CD14-positive monocyte (primary cell): Measurements from ENCODE around the gene TTF1. TPM values are rescaled to one million over a fixed set of nuclear protein-coding genes. Genes with fewer than 3 reads are reported as not detected.

ENCODE experiments used
- DNase-seq, 3 donors: peaks; one replicate each; pipeline ENCODE4 v3.0.0-alpha.2; 2011 to 2022
- H2AFZ ChIP-seq: 2 replicates; pipeline ENCODE4 v1.6.0; 2012; ENCODE audit warnings: mild to moderate bottlenecking, low read depth, low read length, inconsistent platforms; ENCODE audit not compliant: insufficient read depth, poor library complexity, severe bottlenecking
- H3K27ac ChIP-seq, 2 donors: 1 replicate in 1 of 2; 2 replicates in 1 of 2; pipeline ENCODE4 v1.5.1; 2012 to 2013; ENCODE audit warnings: low read length in 2 of 2, control low read depth in 1 of 2, inconsistent platforms in 1 of 2, low read depth in 1 of 2, mild to moderate bottlenecking in 1 of 2
- H3K27me3 ChIP-seq, 2 donors: one replicate each; pipeline versions ENCODE4 v1.6.0 to v1.6.1; 2011 to 2013; ENCODE audit warnings: low read length in 2 of 2; ENCODE audit not compliant: control insufficient read depth in 2 of 2, insufficient read depth in 2 of 2
- H3K36me3 ChIP-seq, 2 donors: replicated peaks in 1 of 2; 1 replicate in 1 of 2; 2 replicates in 1 of 2; pipeline versions ENCODE4 v1.5.1 to v1.6.1; 2012 to 2013; ENCODE audit warnings: low read length in 2 of 2, control low read depth in 1 of 2, inconsistent platforms in 1 of 2, mild to moderate bottlenecking in 1 of 2; ENCODE audit not compliant: insufficient read depth in 2 of 2, control insufficient read depth in 1 of 2
- H3K4me1 ChIP-seq, 2 donors: 1 replicate in 1 of 2; 2 replicates in 1 of 2; pipeline versions ENCODE4 v1.5.1 to v1.6.1; 2012 to 2013; ENCODE audit warnings: low read length in 2 of 2, control low read depth in 1 of 2, inconsistent platforms in 1 of 2, mild to moderate bottlenecking in 1 of 2, moderate library complexity in 1 of 2; ENCODE audit not compliant: insufficient read depth in 2 of 2, control insufficient read depth in 1 of 2
- H3K4me2 ChIP-seq: replicated peaks from 2 replicates; pipeline ENCODE3; 2012; ENCODE audit warnings: low read length, moderate library complexity, mild to moderate bottlenecking; ENCODE audit not compliant: poor library complexity, severe bottlenecking; ENCODE audit errors: extremely low read depth
- H3K4me3 ChIP-seq, 3 experiments: fragments of 200-600 bp in 1 of 3; sonication (generic) in 1 of 3; replicated peaks in 1 of 3; 1 replicate in 2 of 3; 2 replicates in 1 of 3; pipeline ENCODE4 v1.5.1; 2011 to 2013; ENCODE audit warnings: low read length in 3 of 3, mild to moderate bottlenecking in 3 of 3, control low read depth in 2 of 3, low read depth in 2 of 3, inconsistent platforms in 1 of 3, moderate library complexity in 1 of 3
- H3K79me2 ChIP-seq: 2 replicates; pipeline ENCODE4 v1.6.0; 2012; ENCODE audit warnings: mild to moderate bottlenecking, control low read depth, inconsistent platforms, low read length, moderate library complexity; ENCODE audit not compliant: insufficient read depth
- H3K9ac ChIP-seq: 2 replicates; pipeline ENCODE4 v1.6.0; 2017; ENCODE audit warnings: low read length, mild to moderate bottlenecking; ENCODE audit not compliant: insufficient read depth, poor library complexity, severe bottlenecking
- H3K9me3 ChIP-seq, 2 donors: replicated peaks in 1 of 2; 1 replicate in 1 of 2; 2 replicates in 1 of 2; pipeline versions ENCODE4 v1.5.1 to v1.6.1; 2012 to 2013; ENCODE audit warnings: low read length in 2 of 2, control low read depth in 1 of 2; ENCODE audit not compliant: control insufficient read depth in 1 of 2, insufficient read depth in 1 of 2
- H4K20me1 ChIP-seq: 2 replicates; pipeline ENCODE4 v1.6.0; 2012; ENCODE audit warnings: mild to moderate bottlenecking, low read length, control low read depth, moderate library complexity; ENCODE audit not compliant: insufficient read depth
- H3K27ac Mint-ChIP-seq, 7 donors: one replicate each; pipeline ENCODE4 v1.8.0; 2020; ENCODE audit warnings: mild to moderate bottlenecking in 7 of 7, mixed read lengths in 7 of 7, moderate library complexity in 6 of 7, inconsistent platforms in 2 of 7
- H3K27me3 Mint-ChIP-seq, 3 donors: one replicate each; pipeline ENCODE4 v1.8.0; 2021 to 2022; ENCODE audit warnings: low read depth in 3 of 3, mild to moderate bottlenecking in 3 of 3, mixed read lengths in 3 of 3, moderate library complexity in 3 of 3, inconsistent platforms in 1 of 3
- H3K36me3 Mint-ChIP-seq, 2 donors: one replicate each; pipeline ENCODE4 v1.8.0; 2020; ENCODE audit warnings: mixed read lengths in 2 of 2, inconsistent platforms in 1 of 2, mild to moderate bottlenecking in 1 of 2
- H3K4me1 Mint-ChIP-seq: one replicate; pipeline ENCODE4 v1.8.0; 2020; ENCODE audit warnings: mild to moderate bottlenecking, mixed read lengths
- H3K4me3 Mint-ChIP-seq, 2 donors: one replicate each; pipeline ENCODE4 v1.8.0; 2020; ENCODE audit warnings: mild to moderate bottlenecking in 2 of 2, mixed read lengths in 2 of 2, moderate library complexity in 1 of 2
- H3K9me3 Mint-ChIP-seq, 7 donors: one replicate each; pipeline ENCODE4 v1.8.0; 2020 to 2022; ENCODE audit warnings: mixed read lengths in 7 of 7, mild to moderate bottlenecking in 6 of 7, moderate library complexity in 6 of 7, inconsistent platforms in 2 of 7
- CTCF ChIP-seq: fragments of 200-600 bp; IDR thresholded peaks from one replicate; pipeline ENCODE4 v1.8.0; 2022; ENCODE audit warnings: antibody characterized with exemption, mild to moderate bottlenecking
- WGBS: methylation state at CpG from one replicate; pipeline ENCODE4 v1.1.5; 2013; ENCODE audit warnings: missing lambda C conversion rate; ENCODE audit not compliant: insufficient coverage; 5-methylcytosine and 5-hydroxymethylcytosine counted together
- intact Hi-C, 2 donors: fragments of 100-400 bp; cut with micrococcal nuclease; formaldehyde crosslinking; loops; one replicate each; pipeline versions ENCODE4 v1.15.0 to v1.15.1; 2023
- polyA plus RNA-seq, 3 donors: library from polyadenylated mRNA; depleted of rRNA in 1 of 3; unstranded in 2 of 3; stranded (reverse) in 1 of 3; fragments of 300-500 nt in 2 of 3; fragments of >200 nt in 1 of 3; fragmentation: Illumina TruSeq in 2 of 3; gene quantifications; 1 replicate in 2 of 3; 2 replicates in 1 of 3; pipeline ENCODE4 v1.2.3, GENCODE V29; 2012 to 2021

TTF1 gene
- polyA plus RNA-seq, 3 donors: 2.2 to 5.8 (median 4.1) TPM

- no peak for DNase-seq
- H3K27me3 Mint-ChIP-seq: peaks cover 0 to 3% (median 0%) of the 10 kb centered on the region in 3 donors
- H3K9me3 ChIP-seq: no peaks in the 10 kb centered on the region
- no peaks in the 10 kb centered on the region for H3K9me3 Mint-ChIP-seq
- H3K36me3 ChIP-seq: peaks cover 90 to 98% of the 10 kb centered on the region in 2 donors
- H3K4me3 Mint-ChIP-seq: no peak overlapping the region
- H2AFZ ChIP-seq: no peak overlapping the region
- H3K27ac Mint-ChIP-seq: no peak overlapping the region
- 93% methylated on average over 3 of the region's 11 CpGs for whole genome bisulfite sequencing
- no peak overlapping the region for H3K4me3 ChIP-seq
- no peaks in the 10 kb centered on the region for H3K4me1 ChIP-seq
- H3K9ac ChIP-seq: no peak overlapping the region
- peaks cover 80 to 92% of the 10 kb centered on the region in 2 donors for H3K36me3 Mint-ChIP-seq
- TF ChIP-seq CTCF: no peak
- intact Hi-C loops: no loop called here
- no peaks in the 10 kb centered on the region for H3K27me3 ChIP-seq
- no peak overlapping the region for H3K27ac ChIP-seq
- no peaks in the 10 kb centered on the region for H3K79me2 ChIP-seq
- H4K20me1 ChIP-seq: no peaks in the 10 kb centered on the region
- no peak overlapping the region for H3K4me2 ChIP-seq
- H3K4me1 Mint-ChIP-seq: no peaks in the 10 kb centered on the region
Observed at GRCh38 chr9:132391449-132391848, 15.2 kb downstream of the TTF1 start.

GRCh38 chr9:132390966-132391365 lies 15.7 kb downstream of the TTF1 start:
- no peak for TF ChIP-seq CTCF
- Mint-ChIP-seq H3K27ac (no peak overlapping the region), H3K27me3 (peaks cover 0 to 3% (median 0%) of the 10 kb centered on the region in 3 donors), H3K4me1 (no peaks in the 10 kb centered on the region), H3K4me3 (no peak overlapping the region), H3K36me3 (peaks cover 79 to 92% of the 10 kb centered on the region in 2 donors), H3K9me3 (no peaks in the 10 kb centered on the region)
- Histone ChIP-seq H3K4me3 (no peak overlapping the region), H4K20me1 (no peaks in the 10 kb centered on the region), H3K79me2 (no peaks in the 10 kb centered on the region), H3K27me3 (no peaks in the 10 kb centered on the region), H3K4me1 (no peaks in the 10 kb centered on the region), H3K27ac (no peak overlapping the region), H3K36me3 (peaks cover 90 to 98% of the 10 kb centered on the region in 2 donors), H3K4me2 (no peak overlapping the region), H2AFZ (no peak overlapping the region), H3K9me3 (no peaks in the 10 kb centered on the region), H3K9ac (no peak overlapping the region)
- 100% methylated on average over 2 of the region's 7 CpGs for WGBS
- DNase-seq: no peak
- intact Hi-C loops: no loop called here
